Naive thymus-derived CD4-positive, alpha-beta T cell (primary cell): ENCODE measurements around the gene AXIN2. TPM values are rescaled to one million over a fixed set of nuclear protein-coding genes. Genes with fewer than 3 reads are reported as not detected.
A peak's percentile ranks its signal among the peaks of the same experiment; 100 is the strongest.
"Not testable (repeated sequence)": the region's sequence is repeated elsewhere in the genome, so short reads cannot be mapped to it uniquely, and the experiment has no call there.

Source experiments
- ATAC-seq: fragments of 150-1000 bp; cut with Tn5 transposase; 2 replicates; pipeline ENCODE4 v1.10.0; 2021; ENCODE audit warnings: mild to moderate bottlenecking, moderate library complexity
- CTCF ChIA-PET: fragments of 350-600 bp; sonication (Branson Sonifier 250); formaldehyde crosslinking; loops from one replicate; lab custom pipeline; 2021; ENCODE audit warnings: antibody characterized with exemption; lab: Charles Lee
- POLR2A ChIA-PET: fragments of 350-600 bp; sonication (Branson Sonifier 250); formaldehyde crosslinking; loops from one replicate; lab custom pipeline; 2021; ENCODE audit warnings: antibody characterized with exemption, inconsistent platforms; lab: Charles Lee
- DNase-seq, 9 donors: peaks; one replicate each; pipeline versions ENCODE4 v3.0.0 to v3.0.0-alpha.2; 2020 to 2022; ENCODE audit warnings: mixed read lengths in 1 of 9
- H3K27ac ChIP-seq: one replicate; pipeline ENCODE4 v1.7.0; 2013; ENCODE audit warnings: mild to moderate bottlenecking, low read depth, low read length, moderate library complexity
- H3K27me3 ChIP-seq, 2 donors: one replicate each; pipeline ENCODE4 v1.7.0; 2013; ENCODE audit warnings: low read length in 2 of 2, mild to moderate bottlenecking in 2 of 2, moderate library complexity in 2 of 2; ENCODE audit not compliant: control insufficient read depth in 2 of 2, insufficient read depth in 2 of 2
- H3K36me3 ChIP-seq, 3 experiments: 1 replicate in 2 of 3; 2 replicates in 1 of 3; pipeline ENCODE4 v1.7.0; 2013; ENCODE audit warnings: low read length in 3 of 3, mild to moderate bottlenecking in 3 of 3, moderate library complexity in 1 of 3; ENCODE audit not compliant: insufficient read depth in 3 of 3, control insufficient read depth in 2 of 3
- H3K4me1 ChIP-seq, 2 donors: one replicate each; pipeline ENCODE4 v1.7.0; 2013; ENCODE audit warnings: low read length in 2 of 2, mild to moderate bottlenecking in 2 of 2, moderate library complexity in 1 of 2; ENCODE audit not compliant: control insufficient read depth in 2 of 2, insufficient read depth in 2 of 2
- H3K4me3 ChIP-seq: 2 replicates; pipeline ENCODE4 v1.7.0; 2013; ENCODE audit warnings: mild to moderate bottlenecking, low read length
- H3K9me3 ChIP-seq, 3 experiments: 1 replicate in 2 of 3; 2 replicates in 1 of 3; pipeline ENCODE4 v1.7.0; 2013; ENCODE audit warnings: low read length in 3 of 3; ENCODE audit not compliant: control insufficient read depth in 2 of 3
- H3K27ac Mint-ChIP-seq, 9 donors: one replicate each; pipeline ENCODE4 v1.8.0; 2020 to 2022; ENCODE audit warnings: mixed read lengths in 9 of 9, mild to moderate bottlenecking in 8 of 9, moderate library complexity in 5 of 9, inconsistent platforms in 2 of 9
- H3K27me3 Mint-ChIP-seq, 5 donors: one replicate each; pipeline ENCODE4 v1.8.0; 2021 to 2022; ENCODE audit warnings: mixed read lengths in 5 of 5, mild to moderate bottlenecking in 1 of 5
- H3K36me3 Mint-ChIP-seq, 5 donors: one replicate each; pipeline ENCODE4 v1.8.0; 2020 to 2022; ENCODE audit warnings: mixed read lengths in 5 of 5, mild to moderate bottlenecking in 3 of 5, inconsistent platforms in 1 of 5
- H3K4me1 Mint-ChIP-seq, 7 donors: one replicate each; pipeline ENCODE4 v1.8.0; 2020 to 2022; ENCODE audit warnings: mixed read lengths in 7 of 7, mild to moderate bottlenecking in 3 of 7, inconsistent platforms in 1 of 7
- H3K4me3 Mint-ChIP-seq, 10 donors: one replicate each; pipeline ENCODE4 v1.8.0; 2020 to 2022; ENCODE audit warnings: mild to moderate bottlenecking in 10 of 10, mixed read lengths in 10 of 10, moderate library complexity in 6 of 10, inconsistent platforms in 2 of 10
- H3K9me3 Mint-ChIP-seq, 11 donors: one replicate each; pipeline ENCODE4 v1.8.0; 2020 to 2022; ENCODE audit warnings: mixed read lengths in 11 of 11, mild to moderate bottlenecking in 4 of 11, inconsistent platforms in 1 of 11, moderate library complexity in 1 of 11
- intact Hi-C, 2 donors: fragments of 100-400 bp; cut with micrococcal nuclease; formaldehyde crosslinking; loops; one replicate each; pipeline ENCODE4 v1.15.1; 2023
- polyA plus RNA-seq, 2 donors: library from polyadenylated mRNA; unstranded; fragments of 300-500 nt; fragmentation: Illumina TruSeq; gene quantifications; one replicate each; pipeline ENCODE4 v1.2.3, GENCODE V29; 2021
- total RNA-seq, 6 experiments: library from RNA in 5 of 6; stranded (reverse) in 5 of 6; gene quantifications; 1 replicate in 5 of 6; 2 replicates in 1 of 6; pipeline ENCODE4 v1.2.3 and lab custom pipeline; 2021 to 2026

Gene AXIN2
- total and polyA plus RNA-seq, 7 experiments from 2014 or later = 7.4 to 63.4 (median 21.7) TPM

- Mint-ChIP-seq H3K27me3 (peaks cover 0 to 37% (median 0%) of the 10 kb centered on the region in 5 donors), H3K27ac (peak overlapping the region in 8 of 9 donors; percentile 21 to 85 (median 60)), H3K4me3 (peak overlapping the region in 1 of 10 donors; percentile 32), H3K36me3 (peaks cover 4 to 38% (median 20%) of the 10 kb centered on the region in 5 donors), H3K4me1 (peaks cover 9 to 39% (median 24%) of the 10 kb centered on the region in 7 donors), H3K9me3 (no peaks in the 10 kb centered on the region)
- H3K36me3 ChIP-seq = peaks cover 0 to 44% (median 0%) of the 10 kb centered on the region in 3 experiments
- no peaks in the 10 kb centered on the region for H3K9me3 ChIP-seq
- no peak overlapping the region for H3K27ac ChIP-seq
- no peaks in the 10 kb centered on the region for H3K27me3 ChIP-seq
- H3K4me3 ChIP-seq = no peak overlapping the region
- peaks cover 11 to 12% of the 10 kb centered on the region in 2 donors for H3K4me1 ChIP-seq
- ATAC-seq (no peak), DNase-seq (no peak)
- intact Hi-C loops = no loop called here
- CTCF ChIA-PET = no interaction called here
- POLR2A ChIA-PET = interaction anchor here (1.3 kb wide), 1 partner anchor 217 kb away, joined by 5 read pairs; no protein-coding TSS in a partner anchor
These were observed 32.3 kb downstream of the AXIN2 start for GRCh38 chr17:65529040-65529633.

- intact Hi-C loops = no loop called here
- H3K27me3 Mint-ChIP-seq = peaks cover 0 to 38% (median 0%) of the 10 kb centered on the region in 5 donors
- Histone ChIP-seq H3K27me3 (no peaks in the 10 kb centered on the region), H3K9me3 (no peaks in the 10 kb centered on the region), H3K4me1 (peaks cover 21% of the 10 kb centered on the region in 2 donors), H3K36me3 (peaks cover 0 to 33% (median 0%) of the 10 kb centered on the region in 3 experiments), H3K4me3 (no peak overlapping the region), H3K27ac (no peak overlapping the region)
- ATAC-seq (no peak), DNase-seq (no peak)
- H3K4me1 Mint-ChIP-seq = peaks cover 11 to 46% (median 36%) of the 10 kb centered on the region in 7 donors
- ChIA-PET POLR2A (interaction anchor here (1.3 kb wide), 1 partner anchor 218 kb away, joined by 5 read pairs; no protein-coding TSS in a partner anchor), CTCF (no interaction called here)
- peak overlapping the region in 8 of 9 donors; percentile 26 to 90 (median 76) for H3K27ac Mint-ChIP-seq
- no peak overlapping the region for H3K4me3 Mint-ChIP-seq
- peaks cover 4 to 30% (median 19%) of the 10 kb centered on the region in 5 donors for H3K36me3 Mint-ChIP-seq
- H3K9me3 Mint-ChIP-seq = no peaks in the 10 kb centered on the region
These were observed 33.4 kb downstream of the AXIN2 start for GRCh38 chr17:65527857-65528591.

DNA sequence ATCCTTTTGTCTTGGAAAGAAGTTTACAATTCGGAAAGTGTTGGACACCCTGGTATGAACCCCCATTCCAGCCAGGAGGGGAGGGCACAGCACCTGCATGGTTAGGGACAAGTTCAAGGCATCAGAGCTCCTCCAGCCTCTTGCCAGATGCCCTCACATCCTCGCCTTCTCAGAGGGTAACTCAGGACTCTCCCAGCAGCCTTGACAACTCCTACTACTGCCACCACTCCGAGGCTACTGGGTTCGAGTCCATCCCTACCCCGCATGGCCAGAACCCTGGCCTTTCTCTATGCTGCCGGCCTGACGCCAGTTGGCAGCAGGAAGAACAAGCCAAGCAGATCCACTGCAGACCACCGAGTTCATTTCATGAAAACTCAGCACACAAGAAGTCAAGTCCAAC is 34.1 kb downstream of the AXIN2 start:
- H3K27me3 ChIP-seq = no peaks in the 10 kb centered on the region
- no peak for DNase-seq
- H3K4me1 ChIP-seq = peaks cover 24 to 27% of the 10 kb centered on the region in 2 donors
- H3K27ac Mint-ChIP-seq = peak overlapping the region in 8 of 9 donors; percentile 26 to 90 (median 79)
- H3K27ac ChIP-seq = no peak overlapping the region
- no peaks in the 10 kb centered on the region for H3K9me3 ChIP-seq
- POLR2A ChIA-PET = no interaction called here
- H3K4me1 Mint-ChIP-seq = peaks cover 16 to 51% (median 39%) of the 10 kb centered on the region in 7 donors
- CTCF ChIA-PET = no interaction called here
- H3K9me3 Mint-ChIP-seq = peaks cover 0 to 2% (median 0%) of the 10 kb centered on the region in 11 donors
- H3K4me3 ChIP-seq = no peak overlapping the region
- H3K36me3 ChIP-seq = peaks cover 0 to 26% (median 0%) of the 10 kb centered on the region in 3 experiments
- intact Hi-C loops = no loop called here
- H3K36me3 Mint-ChIP-seq = peaks cover 4 to 30% (median 19%) of the 10 kb centered on the region in 5 donors
- ATAC-seq = no peak
- no peak overlapping the region for H3K4me3 Mint-ChIP-seq
- peaks cover 0 to 44% (median 0%) of the 10 kb centered on the region in 5 donors for H3K27me3 Mint-ChIP-seq

DNA sequence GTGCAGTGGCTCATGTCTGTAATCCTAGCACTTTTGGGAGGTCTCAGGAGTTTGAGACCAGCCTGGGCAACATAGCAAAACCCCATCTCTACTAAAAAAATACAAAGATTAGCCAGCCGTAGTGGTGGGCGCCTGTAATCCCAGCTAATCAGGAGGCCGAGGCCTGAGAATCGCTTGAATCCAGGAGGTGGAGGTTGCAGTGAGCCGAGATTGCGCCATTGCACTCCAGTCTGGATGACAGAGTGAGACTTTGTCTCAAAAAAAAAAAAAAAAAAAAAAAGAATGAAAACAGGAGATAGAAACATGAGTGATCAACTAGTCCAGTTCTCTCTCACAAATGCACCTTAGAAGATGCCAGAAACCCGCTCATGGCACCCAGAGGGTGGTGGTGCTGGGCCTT is 34.6 kb downstream of the AXIN2 start:
- H3K27ac ChIP-seq, H3K9me3 Mint-ChIP-seq, H3K4me3 Mint-ChIP-seq, ATAC-seq, POLR2A ChIA-PET, CTCF ChIA-PET, H3K9me3 ChIP-seq, H3K4me3 ChIP-seq, H3K27me3 ChIP-seq, intact Hi-C loops, DNase-seq: not testable (repeated sequence)
- H3K36me3 ChIP-seq = peaks cover 0 to 21% (median 0%) of the 10 kb centered on the region in 3 experiments
- Mint-ChIP-seq H3K27ac (peak overlapping the region in 7 of 9 donors; percentile 26 to 90 (median 78)), H3K36me3 (peaks cover 4 to 25% (median 16%) of the 10 kb centered on the region in 5 donors), H3K4me1 (peaks cover 16 to 51% (median 39%) of the 10 kb centered on the region in 7 donors), H3K27me3 (peaks cover 0 to 50% (median 0%) of the 10 kb centered on the region in 5 donors)
- H3K4me1 ChIP-seq = peaks cover 24 to 30% of the 10 kb centered on the region in 2 donors

DNA sequence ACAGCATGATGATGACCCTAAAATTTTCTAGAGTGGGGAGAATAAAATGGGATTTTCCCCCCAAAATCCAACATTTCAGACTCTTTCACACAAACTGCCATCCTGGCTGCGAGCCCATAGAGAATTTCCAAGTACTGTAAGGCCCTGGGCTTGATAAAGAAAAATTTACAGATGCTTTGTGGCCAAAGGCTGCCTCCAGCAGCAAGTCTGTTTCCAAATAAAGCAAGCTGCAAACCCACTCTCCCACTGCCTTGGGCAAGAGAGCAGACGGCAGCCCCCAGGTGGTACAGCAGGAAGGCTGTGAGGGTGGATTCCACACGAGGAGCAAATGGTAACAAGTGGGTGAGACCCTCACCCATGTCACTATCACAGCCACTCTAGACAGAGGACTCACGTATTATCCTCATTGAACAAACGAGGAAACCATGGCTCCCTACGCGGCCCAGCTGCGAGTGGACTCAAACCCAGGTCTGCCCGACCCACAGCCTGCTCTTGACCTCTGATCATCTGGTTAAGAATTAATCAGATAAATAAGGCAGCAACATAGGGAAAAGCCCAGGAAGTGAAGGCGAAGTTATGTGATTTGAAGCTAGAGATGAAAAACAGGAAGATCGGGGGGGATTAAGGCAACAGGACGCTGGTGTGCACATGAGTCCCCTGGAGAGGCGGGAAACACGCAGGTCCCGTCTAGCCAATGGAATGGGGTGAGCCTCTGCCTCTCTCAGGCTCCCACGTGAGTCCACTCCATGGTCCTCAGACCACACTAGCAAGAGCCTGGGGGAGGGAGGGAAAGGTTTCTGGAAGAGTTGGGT is 37.4 kb downstream of the AXIN2 start:
- Histone ChIP-seq H3K4me3 (no peak overlapping the region), H3K9me3 (no peaks in the 10 kb centered on the region), H3K27me3 (no peaks in the 10 kb centered on the region), H3K27ac (peak overlapping the region; percentile 63), H3K36me3 (peaks cover 0 to 5% (median 0%) of the 10 kb centered on the region in 3 experiments), H3K4me1 (peaks cover 24 to 28% of the 10 kb centered on the region in 2 donors)
- Mint-ChIP-seq H3K36me3 (peaks cover 0 to 16% (median 4%) of the 10 kb centered on the region in 5 donors), H3K9me3 (peaks cover 0 to 2% (median 0%) of the 10 kb centered on the region in 11 donors), H3K27ac (peak overlapping the region; percentile 57 to 96 (median 91)), H3K27me3 (peaks cover 0 to 64% (median 0%) of the 10 kb centered on the region in 5 donors), H3K4me1 (peaks cover 15 to 56% (median 47%) of the 10 kb centered on the region in 7 donors), H3K4me3 (peak overlapping the region; percentile 46 to 80 (median 63))
- ATAC-seq (peak; percentile 7), DNase-seq (peak in 1 of 9 donors; percentile 28)
- ChIA-PET POLR2A (interaction anchor here (0.5 to 1.5 kb wide), 5 partner anchors 11 to 365 kb away, joined by 3 to 7 read pairs (median 3); no protein-coding TSS in a partner anchor), CTCF (interaction anchor here (0.6 kb wide), 1 partner anchor 1043 kb away, joined by 3 read pairs; no protein-coding TSS in a partner anchor)
- intact Hi-C loops = loop anchor here (1.0 to 5.0 kb wide), 5 partner anchors 15 to 42 kb away; no protein-coding TSS in a partner anchor
